Measurements from ENCODE around the gene MSH4.
"Not testable (repeated sequence)": the region's sequence is repeated elsewhere in the genome, so short reads cannot be mapped to it uniquely, and the experiment has no call there.

Gene MSH4

GRCh38 chr1:75797273-75797588 lies 549 bp downstream of the MSH4 start:
- DNase-seq (ENCODE audit: low spot score), result no peak

- DNase-seq (ENCODE audit: low spot score), result no peak
Measured at GRCh38 chr1:75797606-75798216, 1.0 kb downstream of the MSH4 start.

GRCh38 chr1:75801480-75801879 lies 4.8 kb downstream of the MSH4 start:
- not testable (repeated sequence) for DNase-seq (ENCODE audit: low spot score)

GRCh38 chr1:75808921-75809320 lies 12.2 kb downstream of the MSH4 start:
- no peak for DNase-seq (ENCODE audit: low spot score)

GRCh38 chr1:75810113-75810512 lies 13.4 kb downstream of the MSH4 start:
- not testable (repeated sequence) for DNase-seq (ENCODE audit: low spot score)

GRCh38 chr1:75811211-75811981 lies 14.7 kb downstream of the MSH4 start:
- no peak for DNase-seq (ENCODE audit: low spot score)

- no peak for DNase-seq (ENCODE audit: low spot score)
Measured at GRCh38 chr1:75812065-75812464, 15.4 kb downstream of the MSH4 start.

- DNase-seq (ENCODE audit: low spot score), result not testable (repeated sequence)
Measured at GRCh38 chr1:75823596-75823995, 26.9 kb downstream of the MSH4 start.

- DNase-seq (ENCODE audit: low spot score), result no peak
Measured at GRCh38 chr1:75836528-75837100, 39.9 kb downstream of the MSH4 start.

- DNase-seq (ENCODE audit: low spot score), result no peak
Measured at GRCh38 chr1:75838079-75838478, 41.4 kb downstream of the MSH4 start.

GRCh38 chr1:75841421-75841820 lies 44.7 kb downstream of the MSH4 start:
- no peak for DNase-seq (ENCODE audit: low spot score)

GRCh38 chr1:75845576-75845975 lies 48.9 kb downstream of the MSH4 start:
- DNase-seq (ENCODE audit: low spot score), result no peak

- DNase-seq (ENCODE audit: low spot score), result peak; percentile 9
Measured at GRCh38 chr1:75855010-75855409, 58.3 kb downstream of the MSH4 start.

- DNase-seq (ENCODE audit: low spot score), result no peak
Measured at GRCh38 chr1:75855734-75856133, 59.1 kb downstream of the MSH4 start.

- no peak for DNase-seq (ENCODE audit: low spot score)
Measured at GRCh38 chr1:75861831-75862230, 65.1 kb downstream of the MSH4 start.

- no peak for DNase-seq (ENCODE audit: low spot score)
Measured at GRCh38 chr1:75870951-75871350, 74.3 kb downstream of the MSH4 start.

- DNase-seq (ENCODE audit: low spot score), result no peak
Measured at GRCh38 chr1:75879985-75880384, 83.3 kb downstream of the MSH4 start.

GRCh38 chr1:75884437-75884836 lies 87.8 kb downstream of the MSH4 start:
- no peak for DNase-seq (ENCODE audit: low spot score)

GRCh38 chr1:75901371-75901770 lies 104.7 kb downstream of the MSH4 start:
- DNase-seq (ENCODE audit: low spot score), result no peak

- peak; percentile 34 for DNase-seq (ENCODE audit: low spot score)
Measured at GRCh38 chr1:75908717-75909152, 112.1 kb downstream of the MSH4 start.

- DNase-seq (ENCODE audit: low spot score), result no peak
Measured at GRCh38 chr1:75916834-75917233, 120.2 kb downstream of the MSH4 start.

- no peak for DNase-seq (ENCODE audit: low spot score)
Measured at GRCh38 chr1:75922698-75923097, 126.0 kb downstream of the MSH4 start.

GRCh38 chr1:75932304-75932703 lies 135.6 kb downstream of the MSH4 start, which contains the start of gene ASB17:
Gene ASB17 (minus strand): TSS chr1:75932404. CDS start chr1:75932291, 113 bp downstream.
- no peak for DNase-seq (ENCODE audit: low spot score)

Data from LoVo (cell line).